OCI-LY1 (cell line): Measurements from ENCODE around the gene MRTFB.

Source experiments
- CTCF ChIP-seq: fragments of 200-600 bp; sonication (generic), shearing (Covaris generic); IDR thresholded peaks from 2 replicates; pipeline ENCODE4 v1.5.1; 2017; ENCODE audit warnings: mild to moderate bottlenecking, antibody characterized with exemption, low read length, moderate library complexity, mixed read lengths
- EZH2 ChIP-seq: fragments of 200-600 bp; sonication (generic), shearing (Covaris generic); IDR thresholded peaks from 2 replicates; pipeline ENCODE4 v1.8.0; 2017; ENCODE audit warnings: borderline replicate concordance, mixed run types, mild to moderate bottlenecking, antibody characterized with exemption, low read length, moderate library complexity, mixed read lengths

- TF ChIP-seq CTCF (no peak), EZH2 (no peak)
Measured at GRCh38 chr16:14198012-14198411, 126.9 kb downstream of the MRTFB start.
